NB4 (cell line): ENCODE measurements around the gene GARRE1.

Experiments
- POLR2A ChIP-seq: IDR thresholded peaks from 2 replicates; pipeline ENCODE4 v1.6.1; 2011; ENCODE audit warnings: mild to moderate bottlenecking; ENCODE audit not compliant: insufficient read length; ENCODE audit errors: extremely low read depth
- TF ChIP-seq, protein P1 (sequence below): IDR thresholded peaks from one replicate; pipeline ENCODE4 v1.5.1; 2012; ENCODE audit warnings: low read depth, low read length

DNA sequence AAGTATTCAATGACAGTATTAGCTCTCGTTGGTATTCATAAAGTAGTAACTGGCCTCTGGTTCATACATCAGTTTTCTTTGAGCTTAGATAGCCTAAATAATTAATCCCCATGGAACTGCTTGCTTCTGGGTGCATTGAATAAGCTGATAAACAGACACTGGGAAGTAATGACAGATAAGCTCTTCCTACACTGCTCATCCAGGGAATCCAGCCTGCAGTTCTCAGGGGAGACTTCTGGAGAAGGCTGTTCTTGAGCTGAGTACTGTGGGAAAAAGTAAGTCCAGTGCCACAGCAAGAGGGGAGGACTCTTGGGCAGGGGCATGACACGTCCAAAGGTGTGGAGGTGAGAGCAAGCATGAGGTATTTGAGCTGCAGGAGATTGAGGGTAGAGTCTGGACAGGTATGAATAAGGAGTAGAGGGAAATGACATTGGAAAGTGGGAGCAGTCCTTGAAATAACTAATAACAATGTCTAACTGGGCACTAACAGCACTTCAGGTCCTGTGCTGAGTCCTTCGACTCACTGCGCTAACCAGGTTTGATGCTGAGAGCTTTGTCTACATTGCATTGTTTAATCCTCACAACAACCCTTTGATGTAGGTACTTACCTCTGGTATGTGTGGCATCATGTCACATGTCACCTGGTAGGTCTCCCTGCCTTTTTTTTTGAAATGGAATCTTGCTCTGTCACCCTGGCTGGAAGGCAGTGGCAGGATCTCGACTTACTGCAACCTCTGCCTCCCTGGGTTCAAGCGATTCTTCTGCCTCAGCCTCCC lies 7.2 kb downstream of the GARRE1 start:
- TF ChIP-seq POLR2A: no peak
- TF ChIP-seq, protein P1, sequence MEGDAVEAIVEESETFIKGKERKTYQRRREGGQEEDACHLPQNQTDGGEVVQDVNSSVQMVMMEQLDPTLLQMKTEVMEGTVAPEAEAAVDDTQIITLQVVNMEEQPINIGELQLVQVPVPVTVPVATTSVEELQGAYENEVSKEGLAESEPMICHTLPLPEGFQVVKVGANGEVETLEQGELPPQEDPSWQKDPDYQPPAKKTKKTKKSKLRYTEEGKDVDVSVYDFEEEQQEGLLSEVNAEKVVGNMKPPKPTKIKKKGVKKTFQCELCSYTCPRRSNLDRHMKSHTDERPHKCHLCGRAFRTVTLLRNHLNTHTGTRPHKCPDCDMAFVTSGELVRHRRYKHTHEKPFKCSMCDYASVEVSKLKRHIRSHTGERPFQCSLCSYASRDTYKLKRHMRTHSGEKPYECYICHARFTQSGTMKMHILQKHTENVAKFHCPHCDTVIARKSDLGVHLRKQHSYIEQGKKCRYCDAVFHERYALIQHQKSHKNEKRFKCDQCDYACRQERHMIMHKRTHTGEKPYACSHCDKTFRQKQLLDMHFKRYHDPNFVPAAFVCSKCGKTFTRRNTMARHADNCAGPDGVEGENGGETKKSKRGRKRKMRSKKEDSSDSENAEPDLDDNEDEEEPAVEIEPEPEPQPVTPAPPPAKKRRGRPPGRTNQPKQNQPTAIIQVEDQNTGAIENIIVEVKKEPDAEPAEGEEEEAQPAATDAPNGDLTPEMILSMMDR: no peak
